CD4-positive, alpha-beta T cell treated with Interleukin-1 beta for 1 hour (primary cell): ENCODE results near the gene KCNIP1.

Experiments
- DNase-seq, 2 donors: peaks; one replicate each; pipeline ENCODE4 v3.0.0-alpha.2; 2020 to 2022

KCNIP1 gene

DNA sequence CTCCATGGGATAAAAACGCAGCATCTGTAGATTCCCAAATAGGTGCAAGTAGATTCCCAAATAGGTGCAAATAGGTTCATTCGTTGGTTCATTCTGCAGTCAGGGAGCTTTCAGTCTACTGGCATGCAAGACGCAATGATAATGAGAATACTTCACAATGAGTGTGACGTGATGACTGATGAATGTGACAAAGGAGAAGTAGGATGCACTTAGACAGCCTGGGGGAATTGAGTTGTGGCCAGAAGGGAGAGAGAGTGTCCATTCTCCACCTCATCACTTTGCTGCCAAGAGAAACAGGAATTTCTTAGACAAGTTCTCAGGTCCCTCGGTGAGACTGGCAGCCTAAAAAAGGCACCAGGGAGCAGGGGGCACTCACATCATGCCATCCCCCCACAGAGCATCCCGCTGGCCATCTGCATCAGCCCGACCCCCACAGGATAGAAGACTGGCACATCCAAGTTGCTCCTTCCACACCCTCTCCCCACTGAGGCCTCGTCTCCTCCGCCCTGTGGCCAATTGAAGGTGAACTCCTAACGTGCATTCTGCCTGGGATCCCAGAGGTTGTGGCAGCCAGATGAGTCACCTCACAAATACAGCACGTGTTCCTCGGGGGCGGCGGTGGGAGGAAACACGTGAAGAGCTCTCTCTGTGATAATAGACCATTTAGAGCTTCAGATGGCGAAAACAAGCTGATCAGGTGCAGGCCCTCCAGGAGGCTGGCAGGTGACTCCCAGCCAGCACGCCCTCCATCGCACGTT lies 19.9 kb upstream of the KCNIP1 start:
- DNase-seq = no peak

DNA sequence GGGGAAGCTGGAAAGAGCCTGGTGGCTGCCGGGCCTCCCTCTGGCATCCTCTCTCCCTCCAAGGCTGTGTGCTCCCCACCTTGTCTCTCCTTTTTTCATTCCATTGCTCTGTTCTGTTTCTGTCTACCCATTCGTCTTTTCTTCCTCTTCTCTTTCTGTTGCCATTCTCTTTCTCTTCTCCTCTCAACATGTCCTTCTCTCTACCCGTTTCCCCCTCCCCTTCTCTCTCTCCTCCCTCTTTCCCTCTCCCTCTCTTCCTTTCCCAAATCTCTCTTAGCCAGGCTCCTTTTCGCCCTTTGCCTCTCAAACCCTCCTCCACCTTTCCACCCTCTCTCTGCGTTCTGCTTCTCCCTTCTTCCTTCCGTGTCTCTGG lies 19.4 kb upstream of the KCNIP1 start:
- DNase-seq = no peak

DNA sequence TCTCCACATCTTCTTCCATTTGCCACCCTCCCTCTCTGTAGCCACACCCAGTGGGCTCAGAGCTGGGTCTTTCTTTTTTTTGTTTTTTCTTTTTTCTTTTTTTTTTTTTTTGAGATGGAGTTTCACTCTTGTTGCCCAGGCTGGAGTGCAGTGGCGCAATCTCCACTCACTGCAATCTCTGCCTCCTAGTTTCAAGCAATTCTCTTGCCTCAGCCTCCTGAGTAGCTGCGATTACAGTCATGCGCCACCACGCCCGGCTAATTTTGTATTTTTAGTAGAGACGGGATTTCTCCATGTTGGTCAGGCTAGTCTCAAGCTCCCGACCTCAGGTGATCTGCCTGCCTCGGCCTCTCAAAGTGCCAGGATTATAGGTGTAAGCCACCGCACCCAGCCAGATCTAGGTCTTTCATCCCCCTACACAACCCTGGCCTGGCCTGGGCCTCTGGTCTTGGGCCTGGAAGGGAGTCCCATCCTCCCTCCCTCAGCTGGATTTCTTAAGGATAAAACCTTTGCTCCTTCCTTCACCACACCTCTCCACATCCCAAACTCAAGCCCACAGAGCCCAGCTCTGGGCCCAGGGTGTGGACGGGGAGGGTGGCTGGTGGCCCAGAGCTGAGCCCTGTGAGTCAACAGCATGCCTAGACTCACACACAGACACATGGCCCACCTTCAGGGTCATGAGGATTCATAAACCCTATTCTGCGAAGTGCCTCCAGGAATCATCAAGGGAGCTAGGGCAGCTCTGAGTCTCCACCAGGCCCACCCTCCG lies 18.8 kb upstream of the KCNIP1 start:
- DNase-seq = peak in 1 of 2 donors; percentile 35

DNA sequence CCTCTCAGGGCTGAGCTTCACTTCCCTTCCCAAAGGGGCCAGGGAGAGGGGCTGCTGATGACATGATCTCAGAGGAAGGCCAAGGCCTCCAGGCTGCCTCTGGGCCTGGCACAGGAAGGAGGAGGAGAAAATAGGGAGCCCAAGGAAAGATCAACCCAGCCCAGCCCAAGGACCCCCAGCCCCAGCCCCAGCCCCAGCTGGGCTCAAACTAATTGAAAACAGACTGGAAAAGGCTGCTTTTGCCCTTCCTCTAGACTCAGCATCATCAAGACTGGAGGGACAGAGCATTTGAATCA lies 18.3 kb upstream of the KCNIP1 start:
- no peak for DNase-seq

DNA sequence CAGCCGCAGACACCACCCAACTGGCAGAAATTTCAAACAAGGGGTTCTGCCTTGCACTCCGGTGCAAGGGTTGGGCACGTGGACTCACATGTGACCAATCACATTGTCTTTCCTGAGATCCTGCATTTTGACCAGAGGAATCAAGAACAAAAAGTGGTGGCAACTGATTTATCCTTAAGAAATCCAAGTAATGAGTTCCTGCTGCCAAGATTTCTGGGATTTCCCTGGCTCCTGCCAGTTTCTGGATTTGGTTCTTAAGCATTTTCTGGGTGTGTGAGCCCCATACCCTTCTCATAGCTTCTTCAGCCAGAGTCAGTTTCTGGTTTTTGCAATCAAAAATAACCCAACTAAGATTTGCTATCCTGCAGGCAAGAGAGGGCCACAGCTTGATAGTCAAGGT lies 17.4 kb upstream of the KCNIP1 start:
- no peak for DNase-seq

DNA sequence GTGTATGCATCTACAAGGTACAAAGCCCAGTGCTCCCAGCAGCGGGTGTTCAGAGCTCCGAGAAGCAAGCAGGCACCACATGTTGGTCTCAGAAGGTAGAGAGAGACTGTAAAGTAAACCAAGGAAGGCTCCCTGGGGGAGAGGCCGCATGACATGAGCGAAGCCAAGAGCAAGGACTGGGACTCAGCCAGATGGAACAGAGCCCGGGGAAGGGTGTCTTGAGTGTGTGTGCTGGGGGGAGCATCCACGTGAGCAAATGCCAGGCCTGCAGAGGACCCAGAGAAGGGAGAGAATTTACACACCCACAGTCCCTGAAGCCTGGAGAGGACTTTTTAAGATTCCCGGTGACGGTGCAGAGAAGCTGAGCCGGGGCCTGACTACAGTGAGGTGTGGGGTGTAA lies 15.2 kb upstream of the KCNIP1 start:
- no peak for DNase-seq

DNA sequence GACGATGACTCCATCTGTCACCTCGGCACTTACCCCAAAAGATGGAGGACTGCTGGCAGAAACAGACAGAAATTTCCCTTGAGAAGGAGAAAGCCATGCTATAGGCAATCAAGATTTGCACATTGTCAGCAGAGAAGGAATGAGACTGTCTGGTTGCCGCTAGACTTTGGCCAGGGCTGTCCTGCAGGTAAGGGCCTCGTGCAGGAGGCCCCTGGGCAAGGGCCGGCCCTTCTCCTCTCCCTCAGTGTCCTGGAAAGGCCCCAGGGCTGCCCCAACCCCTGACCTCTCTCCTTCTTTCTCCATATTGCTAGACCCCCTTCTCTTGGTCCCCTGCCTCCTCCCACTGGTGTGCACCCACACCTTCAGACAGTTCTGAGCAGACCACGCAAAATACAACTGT lies 14.6 kb upstream of the KCNIP1 start:
- DNase-seq = no peak

DNA sequence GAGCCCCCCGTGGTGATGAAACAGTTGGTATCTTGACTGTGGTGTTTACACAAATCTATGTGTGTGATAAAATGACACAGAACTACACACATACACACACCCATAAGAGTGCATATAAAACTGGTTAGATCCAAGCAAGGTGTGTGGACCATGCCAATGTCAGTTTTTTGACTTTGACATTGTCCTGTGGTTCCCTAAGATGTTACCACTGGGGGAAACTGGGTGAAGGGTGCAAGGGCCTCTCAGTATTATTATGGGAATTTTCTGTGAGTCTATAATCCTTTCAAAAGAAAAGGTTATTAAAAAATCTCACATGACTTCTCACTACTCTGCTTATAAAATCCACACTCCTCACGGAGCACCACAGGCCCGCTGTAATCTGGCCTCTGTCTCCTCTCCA lies 13.4 kb upstream of the KCNIP1 start:
- no peak for DNase-seq

DNA sequence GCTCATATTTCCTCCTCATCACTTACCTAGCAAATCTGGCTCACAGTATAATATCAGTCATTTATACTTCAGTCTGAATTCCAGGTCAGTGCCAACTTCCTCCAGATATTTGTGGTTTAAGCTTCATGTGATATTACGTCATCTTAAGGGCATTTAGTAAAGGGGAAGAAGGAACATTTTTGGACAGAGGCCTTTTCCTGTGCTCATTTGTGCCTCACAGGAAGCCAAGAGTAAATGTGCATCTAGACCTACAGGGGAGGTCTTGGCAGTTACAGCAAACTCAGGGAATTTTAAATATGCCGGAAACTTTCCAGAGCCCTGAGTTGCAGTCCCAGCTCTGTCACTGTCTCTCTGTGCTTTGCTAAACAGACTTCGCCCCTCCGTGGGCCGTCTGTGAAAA lies 12.3 kb upstream of the KCNIP1 start:
- no peak for DNase-seq

DNA sequence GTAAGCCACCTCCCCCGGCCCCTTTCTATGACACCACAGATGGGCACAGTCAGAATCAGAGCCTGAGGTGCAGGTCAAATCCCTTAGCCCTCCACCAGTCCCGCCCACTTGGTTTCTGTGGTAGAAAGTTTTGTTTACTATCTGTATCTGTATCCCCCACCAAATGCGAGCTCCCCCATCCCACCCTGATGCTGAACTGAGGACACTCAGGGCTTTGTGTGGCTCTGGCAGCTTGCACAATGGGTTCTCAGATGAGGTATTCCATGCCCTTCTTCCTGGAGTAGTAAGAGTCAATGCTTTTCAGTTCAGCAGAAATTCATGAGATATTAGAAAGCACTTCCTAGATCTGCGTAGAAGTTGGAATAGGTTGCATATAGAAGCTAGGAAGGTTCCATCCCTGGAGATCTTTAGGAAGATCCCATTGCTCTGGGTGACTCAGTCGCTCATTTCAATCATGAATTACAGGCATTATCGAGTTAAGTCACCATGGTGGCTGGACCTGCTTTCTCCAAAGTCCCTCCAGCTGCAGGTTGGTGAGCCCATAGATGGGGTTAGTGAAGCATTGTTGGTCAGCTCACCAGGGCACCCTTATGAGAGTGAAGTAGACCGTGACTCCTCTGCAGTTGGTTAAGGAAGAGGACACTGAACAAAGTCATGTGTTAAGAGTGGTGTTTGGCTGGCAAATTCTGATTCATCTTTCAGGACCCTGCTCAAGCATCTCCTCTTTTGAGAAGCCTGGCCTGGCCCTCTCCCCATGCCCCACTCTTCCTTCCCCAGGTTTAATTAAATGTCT lies 10.6 kb upstream of the KCNIP1 start:
- no peak for DNase-seq

DNA sequence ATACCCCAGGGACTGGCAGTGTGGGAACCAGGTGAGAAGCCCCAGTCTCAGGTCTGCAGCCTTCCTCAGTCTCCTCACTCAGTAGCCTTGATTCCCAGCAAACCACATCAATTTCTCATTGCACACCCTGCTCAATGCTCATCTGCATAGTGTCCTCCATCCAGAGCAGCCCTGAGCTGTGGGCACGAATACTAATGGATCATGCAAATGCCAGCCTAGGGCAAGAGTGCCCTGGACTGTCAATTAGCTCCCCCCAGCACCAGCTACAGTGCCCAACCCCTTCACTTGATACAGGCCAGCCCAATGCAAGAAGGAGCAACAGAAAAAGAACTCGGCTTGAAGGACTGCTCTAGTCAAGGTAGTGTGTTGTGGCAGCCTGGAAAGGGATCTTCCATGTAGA lies 9.8 kb upstream of the KCNIP1 start:
- DNase-seq = no peak

DNA sequence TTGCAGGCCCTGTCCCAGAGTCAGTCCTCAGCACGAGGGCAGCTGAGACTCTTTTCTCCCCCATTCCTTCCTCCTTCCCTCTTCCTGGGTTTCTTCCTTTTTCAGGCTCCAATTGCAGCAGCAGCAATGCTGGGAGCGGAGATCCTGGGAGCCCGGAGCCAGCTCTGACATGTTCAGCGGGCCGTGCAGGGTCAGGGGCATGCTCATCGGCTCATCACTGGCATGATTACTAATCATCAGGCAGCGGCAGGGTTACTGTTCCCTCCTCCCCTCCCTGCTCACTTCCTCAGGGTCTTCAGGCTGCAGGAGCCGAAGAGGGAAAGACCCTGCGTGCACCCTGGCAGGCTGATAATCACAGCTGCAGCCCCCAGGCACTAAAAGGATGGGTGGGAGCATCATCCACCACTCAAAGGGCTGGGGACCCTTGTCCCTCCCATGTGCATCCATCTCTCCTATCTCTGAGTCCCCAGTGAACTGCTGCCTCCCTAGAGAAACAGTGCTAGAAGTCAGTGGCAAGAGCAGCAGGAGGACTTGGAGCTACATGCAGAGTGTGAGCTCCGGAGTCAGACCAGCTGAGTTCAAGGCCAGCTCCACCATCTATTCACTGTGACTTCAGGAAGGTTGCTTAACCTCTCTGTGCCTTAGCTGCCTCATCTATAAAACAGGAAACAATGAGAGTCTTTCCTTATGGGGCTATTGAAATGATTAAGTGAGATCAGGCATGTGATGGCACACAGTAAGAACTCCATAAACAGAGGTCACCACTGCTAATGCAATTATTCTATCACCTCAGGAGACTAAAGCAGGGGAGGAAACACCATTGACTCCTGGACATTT lies 7.8 kb upstream of the KCNIP1 start:
- no peak for DNase-seq

DNA sequence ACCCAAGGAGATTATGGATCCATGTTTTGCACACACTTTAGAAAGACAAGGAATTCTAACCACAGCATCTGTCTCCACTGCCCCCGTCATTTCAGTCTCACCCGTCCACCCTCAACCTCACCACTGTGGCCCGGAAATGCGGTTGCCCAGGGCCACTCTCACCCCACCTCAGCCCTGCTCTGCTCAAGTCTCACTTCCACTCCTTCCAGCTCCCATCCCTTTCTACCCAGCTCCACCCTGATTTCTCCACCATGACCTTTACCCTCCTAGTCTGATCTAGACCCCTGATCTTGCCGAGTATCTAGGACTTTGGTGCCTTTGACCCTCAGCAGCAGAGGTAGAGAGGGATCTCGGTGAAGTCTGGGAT lies 7.2 kb upstream of the KCNIP1 start:
- no peak for DNase-seq

DNA sequence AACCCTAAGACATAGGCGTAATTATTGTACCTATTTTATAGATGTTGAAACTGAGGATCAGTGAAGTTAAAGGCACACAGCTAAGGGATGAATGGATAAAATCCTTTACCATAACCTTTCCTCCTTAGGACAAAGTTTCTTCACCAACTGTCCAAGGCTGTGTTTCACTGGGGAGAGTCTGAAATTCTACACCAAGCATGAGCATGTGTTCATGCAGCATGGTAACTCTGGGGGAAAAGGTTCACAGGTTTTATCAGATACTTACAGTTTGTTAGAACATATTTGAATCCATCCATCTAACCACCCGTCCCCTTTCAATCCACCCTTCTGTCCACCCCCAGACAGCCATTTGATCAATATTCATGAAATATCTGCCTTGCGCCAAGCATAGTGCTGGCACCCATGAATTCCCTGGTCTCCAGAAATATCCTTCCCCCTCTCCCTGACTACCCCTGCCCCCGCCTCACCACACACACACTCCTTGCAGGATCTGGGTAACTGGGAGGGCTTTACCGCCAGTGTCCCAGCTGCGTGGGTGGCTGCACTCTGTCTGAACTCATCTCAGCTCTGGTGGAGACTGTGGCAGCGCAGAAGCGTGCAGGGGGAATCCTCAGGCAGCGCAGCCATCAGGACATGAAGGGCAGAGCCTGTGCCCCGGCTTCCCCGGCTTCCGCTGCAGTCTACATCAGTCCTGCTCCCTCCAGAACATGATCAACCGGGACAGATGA lies 6.3 kb upstream of the KCNIP1 start:
- no peak for DNase-seq

DNA sequence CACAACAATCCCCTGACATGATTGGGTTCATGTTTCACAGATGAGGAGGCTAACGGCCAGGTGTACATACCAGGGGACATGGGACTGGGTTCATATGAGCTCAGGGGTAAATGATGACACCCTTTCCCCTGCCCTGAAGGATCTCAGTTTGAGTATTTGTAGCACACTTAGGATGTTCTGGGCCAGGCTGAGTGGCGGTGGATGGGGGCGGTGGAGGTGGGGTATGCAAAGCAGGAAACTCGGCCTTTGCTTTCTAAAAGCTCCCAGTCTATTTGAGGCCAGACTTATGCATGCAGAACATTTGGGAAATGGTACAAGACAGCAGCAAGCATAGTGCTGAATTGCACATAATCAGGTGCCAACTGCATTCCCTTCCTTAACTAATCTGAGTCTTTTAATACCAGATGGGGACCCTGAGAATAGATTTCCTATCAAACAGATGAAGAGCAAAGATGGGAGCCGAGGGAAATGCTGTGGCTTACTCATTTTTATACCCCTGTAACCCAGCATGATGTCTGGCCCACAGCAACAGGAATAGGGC lies 4.9 kb upstream of the KCNIP1 start:
- no peak for DNase-seq

DNA sequence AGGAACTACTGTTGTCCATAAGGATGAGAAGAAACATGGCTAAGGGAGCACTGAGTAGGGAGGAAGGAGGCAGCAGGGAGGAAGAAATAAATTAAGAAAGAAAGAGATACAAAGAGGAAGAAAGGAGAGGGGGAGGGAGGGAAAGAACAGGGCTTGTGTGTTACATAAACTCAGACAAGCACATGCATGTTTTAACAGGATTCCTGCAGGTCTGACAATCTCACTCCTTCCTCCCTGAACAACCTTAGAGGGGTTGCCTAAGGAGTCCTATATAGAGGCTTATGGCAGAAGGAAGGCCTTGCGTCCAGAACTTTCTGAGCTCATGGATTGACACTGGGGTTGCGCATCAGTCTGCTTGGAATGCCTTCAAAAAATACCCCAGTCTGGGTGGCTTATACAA lies 4.2 kb upstream of the KCNIP1 start:
- DNase-seq = no peak

DNA sequence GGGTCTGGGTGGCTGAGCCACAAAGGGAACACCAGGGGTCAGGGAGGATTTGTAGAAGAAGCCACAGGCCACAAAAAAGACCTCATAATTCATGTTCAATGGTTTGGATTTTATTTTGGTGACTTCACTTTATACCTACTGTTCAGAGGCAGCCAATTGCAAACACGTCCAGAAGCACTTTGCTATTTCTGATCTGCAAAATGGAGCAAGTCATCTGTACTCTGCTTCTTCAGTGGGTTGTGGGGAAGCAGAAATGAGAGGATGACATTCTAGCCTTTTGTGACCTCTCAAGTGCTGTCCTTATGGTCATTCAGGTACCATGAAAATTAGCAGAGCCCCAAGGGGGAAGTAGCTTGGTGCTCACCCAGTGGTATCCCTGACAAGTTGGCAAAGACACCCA lies 2.5 kb upstream of the KCNIP1 start:
- no peak for DNase-seq

DNA sequence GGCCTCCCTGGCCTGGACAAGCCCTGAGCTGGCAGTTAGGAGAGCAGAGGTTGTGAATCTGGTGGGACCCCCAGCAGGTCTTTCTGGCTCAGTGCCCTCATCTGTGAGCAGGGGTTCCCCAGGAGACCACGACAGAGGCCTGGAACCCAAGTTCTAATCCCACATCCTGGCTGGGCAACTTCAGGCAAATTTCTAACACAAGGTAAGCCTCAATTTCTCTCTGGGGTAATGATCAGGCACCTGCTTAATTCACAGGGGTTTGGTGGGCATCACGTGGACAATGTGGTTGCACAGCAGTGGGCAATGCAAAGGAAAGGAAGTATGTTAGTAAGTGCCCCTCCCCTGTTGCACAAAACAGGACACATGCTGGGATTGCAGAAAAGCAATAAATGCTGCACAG lies 1.9 kb upstream of the KCNIP1 start:
- DNase-seq = no peak

DNA sequence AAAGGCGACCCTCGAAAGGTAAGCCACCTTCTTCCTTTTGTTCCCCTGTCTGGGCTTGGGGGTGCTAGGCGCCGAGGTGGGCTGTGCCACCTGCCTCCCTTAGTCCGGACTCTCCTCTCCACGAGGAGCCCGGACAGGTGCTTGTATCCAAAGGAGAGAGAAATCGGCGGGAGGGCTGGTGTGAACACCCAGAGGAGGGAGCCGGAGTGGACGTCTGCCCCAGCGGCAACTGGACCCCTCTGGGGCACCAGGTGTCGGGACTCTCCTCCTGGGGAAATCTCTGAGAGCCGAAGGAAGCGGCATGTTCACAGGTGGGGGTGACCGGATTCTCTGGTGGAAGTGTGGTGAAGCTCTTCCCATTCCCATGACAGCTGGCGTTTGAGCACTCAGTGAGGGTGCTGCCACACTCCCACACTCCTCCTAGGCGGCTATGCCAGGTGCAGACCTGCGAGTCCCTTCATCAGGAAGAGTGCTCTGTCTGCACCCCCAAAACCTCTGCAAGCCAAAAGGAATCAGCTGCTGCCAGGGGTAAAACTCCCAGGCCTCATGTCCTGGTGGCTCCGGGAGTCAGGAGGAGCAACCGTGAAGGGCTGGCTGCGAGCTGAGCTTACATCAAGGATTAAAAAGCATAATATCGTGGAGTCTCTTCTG lies 921 bp downstream of the KCNIP1 start:
- no peak for DNase-seq

DNA sequence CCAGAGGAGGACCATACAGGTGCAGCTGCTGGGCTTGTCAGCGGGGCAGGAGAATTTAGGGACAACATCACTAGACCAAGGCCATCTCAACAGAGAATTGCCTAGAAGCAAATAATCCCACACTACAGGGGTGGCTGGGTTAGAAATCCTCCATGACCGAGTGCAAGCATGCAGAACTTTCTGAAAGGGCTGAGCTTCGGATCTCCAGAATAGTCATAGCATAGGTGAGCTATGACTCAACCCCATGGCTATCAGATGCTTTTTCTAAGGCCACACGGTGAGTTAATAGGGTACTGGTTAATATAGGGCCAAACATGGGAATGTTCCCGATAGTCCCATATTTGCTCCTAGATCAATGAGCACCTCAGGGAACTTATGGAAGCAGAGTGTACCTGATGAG lies 4.2 kb downstream of the KCNIP1 start:
- no peak for DNase-seq

DNA sequence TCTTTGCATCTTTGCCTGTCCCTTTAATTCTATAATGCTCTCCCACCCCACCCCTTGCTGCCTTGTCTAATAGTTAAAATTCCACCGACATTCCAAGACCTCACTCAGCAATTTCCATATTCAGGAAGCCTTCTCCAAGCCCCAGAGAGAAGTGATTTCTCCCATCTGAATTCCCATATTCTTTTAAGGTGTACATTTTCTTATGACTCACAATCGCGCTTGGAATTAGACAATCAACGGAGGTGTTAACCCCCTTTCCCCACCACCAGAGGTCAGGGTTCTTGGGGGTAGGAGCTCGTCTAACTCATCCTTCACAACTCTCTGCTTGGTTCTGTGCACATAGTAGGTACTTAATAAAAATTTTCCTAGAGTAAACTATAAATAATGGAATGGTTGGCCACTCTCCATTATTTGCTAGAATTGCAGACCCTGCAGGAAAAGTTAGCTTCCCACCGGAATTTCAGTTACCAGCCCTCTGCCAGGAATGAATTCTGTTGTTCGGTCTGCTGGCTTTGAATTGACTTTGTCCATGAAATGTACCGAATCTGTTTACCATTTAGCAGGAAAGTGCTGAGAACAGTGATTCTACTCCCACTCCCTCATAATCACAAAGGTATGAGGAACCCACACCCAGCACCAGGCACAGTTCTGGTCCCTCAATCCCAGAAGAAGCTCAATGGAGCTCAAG lies 5.0 kb downstream of the KCNIP1 start:
- no peak for DNase-seq
